ENCODE data around the gene LDOC1. TPM values are rescaled to one million over a fixed set of nuclear protein-coding genes. Genes with fewer than 3 reads are reported as not detected.
"Not testable (repeated sequence)": the region's sequence is repeated elsewhere in the genome, so short reads cannot be mapped to it uniquely, and the experiment has no call there.

Gene LDOC1
- total RNA-seq, 1 donor from 2014 or later, result 27.3 TPM

- no peak for TF ChIP-seq CTCF (conservative IDR thresholded peaks at IDR 0.05)
- Mint-ChIP-seq H3K9me3 (peaks cover 10% of the 10 kb centered on the region), H3K27ac (ENCODE audit: unreplicated experiment) (no peak overlapping the region), H3K4me1 (no peaks in the 10 kb centered on the region), H3K4me3 (no peak overlapping the region), H3K27me3 (ENCODE audit: low read depth) (no peaks in the 10 kb centered on the region), H3K36me3 (ENCODE audit: low read depth) (peaks cover 3% of the 10 kb centered on the region)
- no peak for DNase-seq (ENCODE audit: low read depth, low spot score)
Observed at GRCh38 chrX:141185366-141185765, 8.4 kb upstream of the LDOC1 start.

- Mint-ChIP-seq H3K27ac (ENCODE audit: unreplicated experiment) (no peak overlapping the region), H3K4me1 (no peaks in the 10 kb centered on the region), H3K27me3 (ENCODE audit: low read depth) (no peaks in the 10 kb centered on the region), H3K36me3 (ENCODE audit: low read depth) (no peaks in the 10 kb centered on the region), H3K4me3 (no peak overlapping the region), H3K9me3 (peaks cover 10% of the 10 kb centered on the region)
- no peak for TF ChIP-seq CTCF (conservative IDR thresholded peaks at IDR 0.05)
- no peak for DNase-seq (ENCODE audit: low read depth, low spot score)
Observed at GRCh38 chrX:141183000-141183399, 6.1 kb upstream of the LDOC1 start.

GRCh38 chrX:141180851-141181250 is 3.9 kb upstream of the LDOC1 start:
- TF ChIP-seq CTCF (conservative IDR thresholded peaks at IDR 0.05), result no peak
- H3K9me3 Mint-ChIP-seq, result peaks cover 3% of the 10 kb centered on the region

GRCh38 chrX:141175786-141176185 is 1.1 kb downstream of the LDOC1 start:
- peak overlapping the region; percentile 89 for H3K4me3 Mint-ChIP-seq
- peaks cover 5% of the 10 kb centered on the region for H3K9me3 Mint-ChIP-seq
- H3K27me3 Mint-ChIP-seq (ENCODE audit: low read depth), result no peaks in the 10 kb centered on the region
- TF ChIP-seq CTCF (conservative IDR thresholded peaks at IDR 0.05), result no peak
- peaks cover 12% of the 10 kb centered on the region for H3K4me1 Mint-ChIP-seq
- H3K27ac Mint-ChIP-seq (ENCODE audit: unreplicated experiment), result no peak overlapping the region
- DNase-seq (ENCODE audit: low read depth, low spot score), result no peak
- peaks cover 2% of the 10 kb centered on the region for H3K36me3 Mint-ChIP-seq (ENCODE audit: low read depth)

More at GRCh38 chrX:141180851-141181250, 3.9 kb upstream of the LDOC1 start:
- Mint-ChIP-seq H3K27ac (ENCODE audit: unreplicated experiment) (no peak overlapping the region), H3K4me3 (no peak overlapping the region), H3K36me3 (ENCODE audit: low read depth) (no peaks in the 10 kb centered on the region), H3K27me3 (ENCODE audit: low read depth) (no peaks in the 10 kb centered on the region), H3K4me1 (peaks cover 8% of the 10 kb centered on the region)
- DNase-seq (ENCODE audit: low read depth, low spot score), result no peak

- no peak overlapping the region for H3K27ac Mint-ChIP-seq (ENCODE audit: unreplicated experiment)
- no peak for TF ChIP-seq CTCF (conservative IDR thresholded peaks at IDR 0.05)
- no peaks in the 10 kb centered on the region for H3K27me3 Mint-ChIP-seq (ENCODE audit: low read depth)
- H3K4me3 Mint-ChIP-seq, result no peak overlapping the region
- DNase-seq (ENCODE audit: low read depth, low spot score), result no peak
- peaks cover 4% of the 10 kb centered on the region for H3K36me3 Mint-ChIP-seq (ENCODE audit: low read depth)
- peaks cover 8% of the 10 kb centered on the region for H3K4me1 Mint-ChIP-seq
- H3K9me3 Mint-ChIP-seq, result no peaks in the 10 kb centered on the region
Observed at GRCh38 chrX:141164406-141164805, 12.5 kb downstream of the LDOC1 start.

- DNase-seq (ENCODE audit: low read depth, low spot score), result no peak
- Mint-ChIP-seq H3K4me1 (peaks cover 8% of the 10 kb centered on the region), H3K4me3 (no peak overlapping the region), H3K27me3 (ENCODE audit: low read depth) (no peaks in the 10 kb centered on the region), H3K9me3 (peaks cover 17% of the 10 kb centered on the region), H3K36me3 (ENCODE audit: low read depth) (peaks cover 9% of the 10 kb centered on the region), H3K27ac (ENCODE audit: unreplicated experiment) (no peak overlapping the region)
- no peak for TF ChIP-seq CTCF (conservative IDR thresholded peaks at IDR 0.05)
Observed at GRCh38 chrX:141158084-141158483, 18.8 kb downstream of the LDOC1 start.

GRCh38 chrX:141155231-141155630 is 21.7 kb downstream of the LDOC1 start:
- DNase-seq (ENCODE audit: low read depth, low spot score); H3K4me1 Mint-ChIP-seq; H3K4me3 Mint-ChIP-seq; H3K27me3 Mint-ChIP-seq (ENCODE audit: low read depth); H3K27ac Mint-ChIP-seq (ENCODE audit: unreplicated experiment): not testable (repeated sequence)
- Mint-ChIP-seq H3K36me3 (ENCODE audit: low read depth) (peaks cover 14% of the 10 kb centered on the region), H3K9me3 (peaks cover 18% of the 10 kb centered on the region)
